H7 (cell line): ENCODE results near the gene AFG3L2. TPM values are rescaled to one million over a fixed set of nuclear protein-coding genes. Genes with fewer than 3 reads are reported as not detected.

ENCODE experiments used
- DNase-seq: peaks from one replicate; pipeline ENCODE4 v3.0.0; 2012
- H3K27me3 ChIP-seq: 2 replicates; pipeline ENCODE4 v1.6.0; 2011; ENCODE audit warnings: mild to moderate bottlenecking, low read length; ENCODE audit not compliant: control insufficient read depth, insufficient read depth
- H3K36me3 ChIP-seq: replicated peaks from 2 replicates; pipeline ENCODE4 v1.5.1; 2011; ENCODE audit warnings: low read length; ENCODE audit not compliant: control insufficient read depth, insufficient read depth
- H3K4me3 ChIP-seq: 2 replicates; pipeline ENCODE4 v1.5.1; 2011; ENCODE audit warnings: low read depth, mild to moderate bottlenecking, control low read depth, low read length, moderate library complexity; ENCODE audit not compliant: insufficient read depth
- total RNA-seq: library from RNA; depleted of rRNA; stranded (reverse); fragments of >200 nt; shearing (Covaris generic); gene quantifications from 2 replicates; pipeline ENCODE4 v1.2.3, GENCODE V29; 2014; rRNA removed

The AFG3L2 gene
- total RNA-seq, 1 experiment from 2014 or later = 108 TPM

- peaks cover 13% of the 10 kb centered on the region for H3K27me3 ChIP-seq
- no peaks in the 10 kb centered on the region for H3K36me3 ChIP-seq
- peak; percentile 79 for DNase-seq
- H3K4me3 ChIP-seq = no peak overlapping the region
Observed at GRCh38 chr18:12283256-12283655, 93.8 kb downstream of the AFG3L2 start.

- no peak for DNase-seq
- peaks cover 9% of the 10 kb centered on the region; the same call in 1 of the 2 replicates for H3K27me3 ChIP-seq
- no peaks in the 10 kb centered on the region for H3K36me3 ChIP-seq
- no peak overlapping the region for H3K4me3 ChIP-seq
Observed at GRCh38 chr18:12282442-12283039, 94.5 kb downstream of the AFG3L2 start.

- H3K27me3 ChIP-seq = peaks cover 2% of the 10 kb centered on the region; the same call in 1 of the 2 replicates
- no peak overlapping the region for H3K4me3 ChIP-seq
- no peaks in the 10 kb centered on the region for H3K36me3 ChIP-seq
- DNase-seq = no peak
Observed at GRCh38 chr18:12281861-12282260, 95.2 kb downstream of the AFG3L2 start.

GRCh38 chr18:12279781-12280531 is 97.1 kb downstream of the AFG3L2 start:
- H3K36me3 ChIP-seq = no peaks in the 10 kb centered on the region
- H3K27me3 ChIP-seq = no peaks in the 10 kb centered on the region
- no peak for DNase-seq
- no peak overlapping the region for H3K4me3 ChIP-seq

Other genes with a start within 250 kb of the AFG3L2 start
- 0.15 TPM in 1 of 2 replicates, not detected in the other for gene CIDEA, start 122.9 kb downstream of the AFG3L2 start, total RNA-seq
- 520 and 657 TPM in 2 replicates for gene TUBB6, start 69.0 kb downstream of the AFG3L2 start, total RNA-seq
- 5.4 and 7.8 TPM in 2 replicates for gene PRELID3A, start 30.7 kb upstream of the AFG3L2 start, total RNA-seq